Upper lobe of right lung (tissue), 1 donor: Measurements from ENCODE around the gene ERGIC1. TPM values are rescaled to one million over a fixed set of nuclear protein-coding genes. Genes with fewer than 3 reads are reported as not detected.

Experiments
- ATAC-seq: fragments of 200-7000 bp; cut with Tn5 transposase; one replicate; pipeline ENCODE4 v1.9.1; 2020; ENCODE audit warnings: mild to moderate bottlenecking, moderate library complexity
- DNase-seq: peaks from one replicate; pipeline ENCODE4 v3.0.0-alpha.2; 2020
- H3K27ac ChIP-seq: fragments of 200-600 bp; one replicate; pipeline ENCODE4 v1.8.0; 2022
- H3K27me3 ChIP-seq: fragments of 200-600 bp; one replicate; pipeline ENCODE4 v1.8.0; 2022; ENCODE audit warnings: mild to moderate bottlenecking
- H3K36me3 ChIP-seq: fragments of 200-600 bp; one replicate; pipeline ENCODE4 v1.8.0; 2022
- H3K4me1 ChIP-seq: fragments of 200-600 bp; one replicate; pipeline ENCODE4 v1.8.0; 2022
- H3K4me3 ChIP-seq: fragments of 200-600 bp; one replicate; pipeline ENCODE4 v1.8.0; 2022; ENCODE audit warnings: mild to moderate bottlenecking
- H3K9me3 ChIP-seq: fragments of 200-600 bp; one replicate; pipeline ENCODE4 v1.8.0; 2022
- CTCF ChIP-seq: fragments of 200-600 bp; IDR thresholded peaks from one replicate; pipeline ENCODE4 v1.8.0; 2022; ENCODE audit warnings: antibody characterized with exemption
- intact Hi-C: fragments of 100-400 bp; cut with DNase I; formaldehyde crosslinking; loops from one replicate; pipeline ENCODE4 v1.11.0; 2022
- total RNA-seq: library from RNA; stranded (reverse); fragmentation: NEBNext Ultra II Directional; extraction: Animal tissue kit (Norgen Biotek cat#: 25700); gene quantifications from one replicate; pipeline ENCODE4 v1.2.1, GENCODE V29; 2021
- donor health status: DM: no; HTN: yes; CAD: no; lungs with severe emphysema.

The ERGIC1 gene
- total RNA-seq, 1 donor from 2014 or later = 186 TPM

GRCh38 chr5:172925336-172925948 is 91.4 kb downstream of the ERGIC1 start:
- H3K27me3 ChIP-seq = no peaks in the 10 kb centered on the region
- intact Hi-C loops = no loop called here
- H3K9me3 ChIP-seq = no peaks in the 10 kb centered on the region
- peaks cover 18% of the 10 kb centered on the region for H3K4me1 ChIP-seq
- H3K36me3 ChIP-seq = peaks cover 35% of the 10 kb centered on the region
- peak; percentile 90 for ATAC-seq
- DNase-seq = peak; percentile 82
- H3K4me3 ChIP-seq = no peak overlapping the region
- H3K27ac ChIP-seq = peak overlapping the region; percentile 66
- TF ChIP-seq CTCF = no peak

GRCh38 chr5:172926008-172926523 is 92.0 kb downstream of the ERGIC1 start:
- no peak for DNase-seq
- no peak for ATAC-seq
- Histone ChIP-seq H3K27me3 (no peaks in the 10 kb centered on the region), H3K9me3 (no peaks in the 10 kb centered on the region), H3K4me1 (peaks cover 23% of the 10 kb centered on the region), H3K4me3 (no peak overlapping the region), H3K27ac (peak overlapping the region; percentile 66), H3K36me3 (peaks cover 30% of the 10 kb centered on the region)
- TF ChIP-seq CTCF = no peak
- intact Hi-C loops = no loop called here

- Histone ChIP-seq H3K4me3 (no peak overlapping the region), H3K27me3 (no peaks in the 10 kb centered on the region), H3K4me1 (peaks cover 29% of the 10 kb centered on the region), H3K9me3 (no peaks in the 10 kb centered on the region), H3K27ac (no peak overlapping the region), H3K36me3 (peaks cover 24% of the 10 kb centered on the region)
- TF ChIP-seq CTCF = no peak
- DNase-seq = no peak
- intact Hi-C loops = no loop called here
- ATAC-seq = peak; percentile 40
These were observed 92.7 kb downstream of the ERGIC1 start for GRCh38 chr5:172926796-172927195.

GRCh38 chr5:172929371-172929838 is 95.4 kb downstream of the ERGIC1 start:
- H3K27ac ChIP-seq = no peak overlapping the region
- no peak for DNase-seq
- H3K36me3 ChIP-seq = peaks cover 30% of the 10 kb centered on the region

GRCh38 chr5:172931001-172931536 is 97.0 kb downstream of the ERGIC1 start:
- no peak for TF ChIP-seq CTCF
- no peak overlapping the region for H3K4me3 ChIP-seq
- H3K27me3 ChIP-seq = no peaks in the 10 kb centered on the region
- peaks cover 41% of the 10 kb centered on the region for H3K36me3 ChIP-seq
- DNase-seq = no peak
- intact Hi-C loops = loop anchor here (5.0 to 10.0 kb wide), 2 partner anchors 214 to 456 kb away; no protein-coding TSS in a partner anchor
- peaks cover 21% of the 10 kb centered on the region for H3K4me1 ChIP-seq
- H3K27ac ChIP-seq = peak overlapping the region; percentile 74
- H3K9me3 ChIP-seq = no peaks in the 10 kb centered on the region
- peak; percentile 16 for ATAC-seq

More at GRCh38 chr5:172929371-172929838, 95.4 kb downstream of the ERGIC1 start:
- no peak overlapping the region for H3K4me3 ChIP-seq
- H3K27me3 ChIP-seq = no peaks in the 10 kb centered on the region
- peaks cover 36% of the 10 kb centered on the region for H3K4me1 ChIP-seq
- no peak for TF ChIP-seq CTCF
- H3K9me3 ChIP-seq = no peaks in the 10 kb centered on the region
- intact Hi-C loops = no loop called here
- no peak for ATAC-seq
